Thymus (tissue), 11 donors: ENCODE results near the gene POMGNT2. TPM values are rescaled to one million over a fixed set of nuclear protein-coding genes. Genes with fewer than 3 reads are reported as not detected.

Source experiments
- DNase-seq, 9 donors: peaks; one replicate each; pipeline ENCODE4 v3.0.0-alpha.2; 2013; ENCODE audit warnings: low spot score in 9 of 9, low read depth in 6 of 9, missing footprints in 1 of 9
- H3K27ac ChIP-seq, 2 donors: one replicate each; pipeline ENCODE4 v1.5.1; 2013; ENCODE audit warnings: control low read depth in 1 of 2, low read depth in 1 of 2, low read length in 1 of 2, mild to moderate bottlenecking in 1 of 2, moderate library complexity in 1 of 2
- H3K27me3 ChIP-seq, 2 donors: one replicate each; pipeline ENCODE4 v1.5.1; 2013; ENCODE audit warnings: low read length in 1 of 2; ENCODE audit not compliant: control insufficient read depth in 2 of 2, insufficient read depth in 1 of 2
- H3K36me3 ChIP-seq, 2 donors: one replicate each; pipeline ENCODE4 v1.5.1; 2013; ENCODE audit warnings: low read length in 1 of 2, mild to moderate bottlenecking in 1 of 2, moderate library complexity in 1 of 2; ENCODE audit not compliant: control insufficient read depth in 2 of 2, insufficient read depth in 2 of 2
- H3K4me1 ChIP-seq, 2 donors: one replicate each; pipeline ENCODE4 v1.5.1; 2013; ENCODE audit warnings: low read length in 2 of 2; ENCODE audit not compliant: control insufficient read depth in 2 of 2, insufficient read depth in 2 of 2
- H3K4me3 ChIP-seq, 2 donors: one replicate each; pipeline ENCODE4 v1.5.1; 2013; ENCODE audit warnings: low read length in 2 of 2, control low read depth in 1 of 2, mild to moderate bottlenecking in 1 of 2
- H3K9me3 ChIP-seq, 2 donors: one replicate each; pipeline ENCODE4 v1.5.1; 2013; ENCODE audit warnings: low read length in 1 of 2, mild to moderate bottlenecking in 1 of 2; ENCODE audit not compliant: control insufficient read depth in 2 of 2, insufficient read depth in 1 of 2
- WGBS: extraction: QIAGEN DNeasy Blood & Tissue Kit; methylation state at CpG from one replicate; pipeline ENCODE4 v1.1.7; 2013; 5-methylcytosine and 5-hydroxymethylcytosine counted together
- polyA plus RNA-seq: library from polyadenylated mRNA; stranded (reverse); fragments of 200-250 nt; gene quantifications from one replicate; pipeline ENCODE4 v1.2.3, GENCODE V29; 2013
- total RNA-seq: library from RNA; stranded (reverse); fragments of 120-200 nt; gene quantifications from one replicate; pipeline ENCODE4 v1.2.4, GENCODE V29; 2013
- donor health status: healthy.

Gene POMGNT2
- total and polyA plus RNA-seq, 2 donors: 4.5 to 5.2 TPM

GRCh38 chr3:43142472-43142871, 36.6 kb upstream of the POMGNT2 start:
- Histone ChIP-seq H3K36me3 (no peaks in the 10 kb centered on the region), H3K4me3 (no peak overlapping the region), H3K27me3 (no peaks in the 10 kb centered on the region), H3K4me1 (no peaks in the 10 kb centered on the region), H3K27ac (no peak overlapping the region), H3K9me3 (peaks cover 0 to 4% of the 10 kb centered on the region in 2 donors)
- WGBS: 41% methylated on average over 3 of the region's 3 CpGs
- DNase-seq: no peak

GRCh38 chr3:43138488-43139231, 32.8 kb upstream of the POMGNT2 start:
- H3K4me3 ChIP-seq: no peak overlapping the region
- DNase-seq: no peak
- no peaks in the 10 kb centered on the region for H3K4me1 ChIP-seq

DNA sequence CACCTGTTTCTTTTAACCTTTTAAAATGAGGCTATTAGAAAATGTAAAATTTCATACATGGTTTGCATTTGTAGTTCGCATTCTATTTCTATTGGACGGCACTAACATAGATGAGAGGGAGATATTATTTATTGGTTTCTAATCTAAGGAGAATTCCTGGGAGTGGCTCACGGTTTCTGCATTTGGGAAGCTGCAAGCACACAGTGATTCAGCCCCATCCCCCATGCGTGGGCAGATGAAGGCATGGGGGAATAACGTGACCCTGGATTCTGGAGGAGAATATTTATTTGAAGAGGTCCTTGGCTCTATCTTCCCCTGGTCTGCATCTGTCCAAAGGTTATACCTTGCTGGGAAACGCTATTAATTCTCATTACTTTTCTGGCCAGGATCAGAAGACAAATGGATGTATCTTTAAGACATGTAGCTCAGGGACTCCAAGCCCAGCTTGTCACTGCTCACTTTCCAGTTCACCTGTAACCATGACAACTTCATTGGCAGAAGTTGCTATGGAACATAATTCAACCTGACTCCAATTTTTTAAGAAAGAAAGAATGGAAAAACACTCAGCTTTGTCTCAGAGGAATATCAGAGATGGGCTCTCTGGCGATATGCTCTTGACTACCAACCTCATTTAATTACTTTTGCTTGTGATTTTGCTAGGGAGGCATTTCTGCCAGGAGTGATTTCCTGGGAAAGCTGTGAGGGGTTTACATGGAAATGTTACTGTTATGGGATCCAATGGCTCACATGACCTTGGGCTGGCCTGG, 27.2 kb upstream of the POMGNT2 start:
- H3K4me3 ChIP-seq: no peak overlapping the region
- 94% methylated on average over 7 of the region's 7 CpGs for WGBS
- H3K27me3 ChIP-seq: no peaks in the 10 kb centered on the region
- H3K36me3 ChIP-seq: no peaks in the 10 kb centered on the region
- H3K4me1 ChIP-seq: no peaks in the 10 kb centered on the region
- H3K9me3 ChIP-seq: no peaks in the 10 kb centered on the region
- DNase-seq: no peak
- no peak overlapping the region for H3K27ac ChIP-seq

More at GRCh38 chr3:43138488-43139231, 32.8 kb upstream of the POMGNT2 start:
- Histone ChIP-seq H3K27ac (no peak overlapping the region), H3K9me3 (no peaks in the 10 kb centered on the region), H3K27me3 (no peaks in the 10 kb centered on the region), H3K36me3 (no peaks in the 10 kb centered on the region)
- WGBS: 83% methylated on average over 4 of the region's 4 CpGs

GRCh38 chr3:43132193-43132592, 26.3 kb upstream of the POMGNT2 start:
- Histone ChIP-seq H3K4me1 (no peaks in the 10 kb centered on the region), H3K9me3 (no peaks in the 10 kb centered on the region), H3K36me3 (no peaks in the 10 kb centered on the region), H3K27me3 (no peaks in the 10 kb centered on the region), H3K27ac (no peak overlapping the region), H3K4me3 (no peak overlapping the region)
- no peak for DNase-seq
- 96% methylated on average over 3 of the region's 3 CpGs for WGBS

- Histone ChIP-seq H3K4me1 (no peaks in the 10 kb centered on the region), H3K27me3 (no peaks in the 10 kb centered on the region), H3K27ac (no peak overlapping the region), H3K9me3 (no peaks in the 10 kb centered on the region), H3K36me3 (no peaks in the 10 kb centered on the region), H3K4me3 (no peak overlapping the region)
- DNase-seq: no peak
These were observed 22.6 kb upstream of the POMGNT2 start for GRCh38 chr3:43128464-43128863.

DNA sequence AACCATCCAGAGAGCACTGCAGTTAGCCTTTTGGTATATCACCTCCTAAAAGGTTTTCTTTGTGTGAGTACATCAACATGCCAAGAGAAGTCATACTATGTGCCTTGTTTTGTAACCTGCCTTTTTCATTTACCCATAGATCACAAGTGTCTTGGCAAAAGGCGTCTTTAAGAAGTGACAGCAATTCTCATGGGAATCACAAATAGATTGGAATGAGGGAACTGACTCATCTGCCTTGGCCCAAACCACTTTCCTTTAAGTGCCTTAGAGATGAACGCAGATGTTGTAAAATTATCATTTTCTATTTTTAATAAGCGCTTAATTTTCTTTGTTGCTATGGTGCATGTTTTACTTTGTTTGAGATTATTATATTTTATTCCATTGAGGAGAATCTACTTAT, 20.7 kb upstream of the POMGNT2 start:
- no peaks in the 10 kb centered on the region for H3K27me3 ChIP-seq
- no peaks in the 10 kb centered on the region for H3K36me3 ChIP-seq
- no peaks in the 10 kb centered on the region for H3K9me3 ChIP-seq
- DNase-seq: no peak
- no peak overlapping the region for H3K4me3 ChIP-seq
- WGBS: 96% methylated on average over 3 of the region's 3 CpGs
- H3K4me1 ChIP-seq: no peaks in the 10 kb centered on the region
- H3K27ac ChIP-seq: no peak overlapping the region

DNA sequence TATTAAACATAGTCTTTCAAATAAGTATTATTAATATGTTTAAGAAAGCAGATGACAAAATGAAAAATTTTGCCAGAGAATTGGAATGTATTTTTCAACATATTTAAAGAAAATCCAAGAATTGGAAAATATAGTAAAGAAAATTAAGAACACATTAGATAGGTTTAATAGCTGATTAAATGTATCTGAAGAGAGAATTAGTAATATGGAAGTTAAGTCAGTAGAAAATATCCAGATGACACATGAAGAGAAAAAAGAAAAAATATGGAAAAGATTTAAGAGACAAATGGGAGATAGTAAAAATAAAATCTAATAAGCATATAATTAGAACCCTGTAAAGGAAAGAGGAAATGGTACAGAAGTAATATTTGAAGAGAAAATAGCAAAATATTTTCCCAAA, 18.0 kb upstream of the POMGNT2 start:
- no peak overlapping the region for H3K4me3 ChIP-seq
- H3K27me3 ChIP-seq: no peaks in the 10 kb centered on the region
- no peak for DNase-seq
- H3K4me1 ChIP-seq: no peaks in the 10 kb centered on the region
- no peaks in the 10 kb centered on the region for H3K9me3 ChIP-seq
- no peak overlapping the region for H3K27ac ChIP-seq
- H3K36me3 ChIP-seq: no peaks in the 10 kb centered on the region

DNA sequence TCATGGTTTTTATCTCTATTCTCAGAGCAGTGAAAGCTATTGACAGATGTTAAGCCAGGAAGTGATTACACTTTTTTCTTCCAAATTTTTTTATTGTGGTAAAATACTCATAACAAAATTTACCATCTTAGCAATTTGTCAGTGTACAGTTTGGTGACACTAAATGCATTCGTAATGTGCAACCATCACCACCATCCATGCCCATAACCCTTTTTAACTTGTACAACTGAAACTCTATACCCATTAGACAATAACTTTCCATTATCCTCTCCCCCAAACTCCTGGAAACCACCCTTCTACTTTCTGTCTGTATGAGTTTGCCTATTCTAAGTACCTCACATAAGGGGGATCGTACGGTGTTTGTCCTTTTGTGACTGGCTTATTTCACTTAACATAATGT, 15.1 kb upstream of the POMGNT2 start:
- no peak overlapping the region for H3K4me3 ChIP-seq
- 95% methylated on average over 3 of the region's 3 CpGs for WGBS
- no peaks in the 10 kb centered on the region for H3K36me3 ChIP-seq
- no peaks in the 10 kb centered on the region for H3K27me3 ChIP-seq
- no peak overlapping the region for H3K27ac ChIP-seq
- no peaks in the 10 kb centered on the region for H3K9me3 ChIP-seq
- DNase-seq: no peak
- no peaks in the 10 kb centered on the region for H3K4me1 ChIP-seq

GRCh38 chr3:43117257-43117656, 11.4 kb upstream of the POMGNT2 start:
- Histone ChIP-seq H3K36me3 (no peaks in the 10 kb centered on the region), H3K4me1 (no peaks in the 10 kb centered on the region), H3K27ac (no peak overlapping the region), H3K4me3 (no peak overlapping the region), H3K27me3 (no peaks in the 10 kb centered on the region), H3K9me3 (no peaks in the 10 kb centered on the region)
- no peak for DNase-seq
- WGBS: 97% methylated on average over 4 of the region's 4 CpGs
